IMR-90 (cell line): ENCODE data around the gene ZFAND6. TPM values are rescaled to one million over a fixed set of nuclear protein-coding genes. Genes with fewer than 3 reads are reported as not detected.

Experiments
- ATAC-seq: fragments of 200-7000 bp; cut with Tn5 transposase; 2 replicates; pipeline ENCODE4 v1.9.1; 2020; ENCODE audit warnings: low read depth, mild to moderate bottlenecking, moderate library complexity
- BruUV-seq: library from RNA; stranded (reverse); fragments of 400-500 nt; replicated peaks from 2 replicates; lab custom pipeline; 2021; lab: Mats Ljungman, UMichigan
- CTCF ChIA-PET: fragments of 300-600 bp; formaldehyde crosslinking; extraction: SDS; loops from one replicate; lab custom pipeline; 2021; ENCODE audit warnings: antibody characterized with exemption; lab: Yijun Ruan, JAX
- POLR2A ChIA-PET: fragments of 300-600 bp; sonication (Branson Sonifier 250); formaldehyde crosslinking; loops from one replicate; lab custom pipeline; 2022; ENCODE audit warnings: antibody characterized with exemption; ENCODE audit not compliant: unreplicated experiment; lab: Charles Lee
- DNase-seq: peaks from one replicate; pipeline ENCODE4 v3.0.0; 2013
- H2AFZ ChIP-seq: replicated peaks from 2 replicates; pipeline ENCODE3; 2013; ENCODE audit warnings: low read length, mild to moderate bottlenecking; ENCODE audit not compliant: poor library complexity
- H2AK5ac ChIP-seq: 2 replicates; pipeline ENCODE4 v1.6.1; 2013; ENCODE audit warnings: low read depth, low read length, inconsistent platforms
- H2AK9ac ChIP-seq: replicated peaks from 2 replicates; pipeline ENCODE3; 2013; ENCODE audit warnings: mild to moderate bottlenecking, low read depth, low read length, moderate library complexity; ENCODE audit not compliant: poor library complexity
- H2BK120ac ChIP-seq: 2 replicates; pipeline ENCODE4 v1.6.1; 2013; ENCODE audit warnings: low read depth, low read length, inconsistent platforms
- H2BK15ac ChIP-seq: 3 replicates; pipeline ENCODE4 v1.6.1; 2013; ENCODE audit warnings: low read depth, low read length, inconsistent platforms
- H2BK20ac ChIP-seq: 2 replicates; pipeline ENCODE4 v1.6.1; 2013; ENCODE audit warnings: low read depth, mild to moderate bottlenecking, inconsistent platforms, low read length, moderate library complexity
- H2BK5ac ChIP-seq: 2 replicates; pipeline ENCODE4 v1.6.1; 2013; ENCODE audit warnings: mild to moderate bottlenecking, low read depth, low read length, inconsistent platforms; ENCODE audit not compliant: poor library complexity, severe bottlenecking
- H3K14ac ChIP-seq: replicated peaks from 2 replicates; pipeline ENCODE4 v1.6.1; 2013; ENCODE audit warnings: low read depth, low read length, inconsistent platforms
- H3K18ac ChIP-seq: 2 replicates; pipeline ENCODE4 v1.6.1; 2013; ENCODE audit warnings: low read depth, low read length, control low read depth
- H3K23ac ChIP-seq: 2 replicates; pipeline ENCODE4 v1.6.1; 2013; ENCODE audit warnings: low read depth, low read length, inconsistent platforms
- H3K27ac ChIP-seq: 2 replicates; pipeline ENCODE4 v1.5.1; 2013; ENCODE audit warnings: mild to moderate bottlenecking, control low read depth, low read length; ENCODE audit not compliant: insufficient read depth
- H3K27me3 ChIP-seq: 2 replicates; pipeline ENCODE4 v1.6.1; 2013; ENCODE audit warnings: low read length; ENCODE audit not compliant: control insufficient read depth, insufficient read depth
- H3K36me3 ChIP-seq: 2 replicates; pipeline ENCODE4 v1.6.1; 2013; ENCODE audit warnings: low read length, mixed read lengths; ENCODE audit not compliant: control insufficient read depth, insufficient read depth
- H3K4ac ChIP-seq: 2 replicates; pipeline ENCODE4 v1.6.1; 2013; ENCODE audit warnings: low read depth, low read length, inconsistent platforms
- H3K4me1 ChIP-seq: 2 replicates; pipeline ENCODE4 v1.6.1; 2013; ENCODE audit warnings: low read length, mixed read lengths; ENCODE audit not compliant: control insufficient read depth, insufficient read depth
- H3K4me2 ChIP-seq: 2 replicates; pipeline ENCODE4 v1.6.1; 2013; ENCODE audit warnings: low read depth, mild to moderate bottlenecking, control low read depth, low read length, moderate library complexity
- H3K4me3 ChIP-seq: 2 replicates; pipeline ENCODE4 v1.5.1; 2013; ENCODE audit warnings: low read depth, mild to moderate bottlenecking, control low read depth, low read length, moderate library complexity; ENCODE audit not compliant: insufficient read depth
- H3K56ac ChIP-seq: 2 replicates; pipeline ENCODE4 v1.6.1; 2013; ENCODE audit warnings: low read length, inconsistent platforms; ENCODE audit not compliant: insufficient read depth; ENCODE audit errors: extremely low read depth
- H3K79me1 ChIP-seq, 2 experiments: 2 replicates each; pipeline ENCODE4 v1.6.1; 2013; ENCODE audit warnings: low read length in 2 of 2, inconsistent platforms in 1 of 2, low read depth in 1 of 2
- H3K9ac ChIP-seq: 2 replicates; pipeline ENCODE4 v1.6.1; 2013; ENCODE audit warnings: low read depth, low read length, control low read depth
- H3K9me1 ChIP-seq: 2 replicates; pipeline ENCODE4 v1.6.1; 2013; ENCODE audit warnings: low read length, inconsistent platforms; ENCODE audit not compliant: insufficient read depth
- H3K9me3 ChIP-seq: 2 replicates; pipeline ENCODE4 v1.6.1; 2013; ENCODE audit warnings: low read length; ENCODE audit not compliant: control insufficient read depth, insufficient read depth
- H4K20me1 ChIP-seq: 2 replicates; pipeline ENCODE4 v1.6.1; 2013; ENCODE audit warnings: low read length, inconsistent platforms; ENCODE audit not compliant: insufficient read depth
- H4K5ac ChIP-seq: 2 replicates; pipeline ENCODE4 v1.6.1; 2013; ENCODE audit warnings: mild to moderate bottlenecking, low read depth, low read length, control low read depth
- H4K8ac ChIP-seq, 2 experiments: 2 replicates each; pipeline ENCODE4 v1.6.1; 2013; ENCODE audit warnings: low read depth in 2 of 2, low read length in 2 of 2, control low read depth in 1 of 2, inconsistent platforms in 1 of 2
- H4K91ac ChIP-seq: 2 replicates; pipeline ENCODE4 v1.6.1; 2013; ENCODE audit warnings: low read depth, low read length, inconsistent platforms; ENCODE audit not compliant: insufficient read depth
- BHLHE40 ChIP-seq: fragments of 150-350 bp; IDR thresholded peaks from 2 replicates; pipeline ENCODE4 v1.6.1; 2016; ENCODE audit warnings: mild to moderate bottlenecking, low read depth, low read length
- CEBPB ChIP-seq: IDR thresholded peaks from 2 replicates; pipeline ENCODE4 v1.6.1; 2012; ENCODE audit warnings: low read depth, low read length, improper control_type of control experiment
- CHD1 ChIP-seq: IDR thresholded peaks from 2 replicates; pipeline ENCODE4 v1.6.1; 2012; ENCODE audit warnings: low read depth, low read length, improper control_type of control experiment
- CTCF ChIP-seq: conservative IDR thresholded peaks from 2 replicates; pipeline ENCODE4 v1.5.1; 2012; ENCODE audit warnings: mild to moderate bottlenecking, low read depth, low read length, improper control_type of control experiment
- ELK1 ChIP-seq: fragments of 150-350 bp; IDR thresholded peaks from 2 replicates; pipeline ENCODE4 v1.6.1; 2016; ENCODE audit warnings: low read depth, mild to moderate bottlenecking, low read length, moderate library complexity, borderline replicate concordance
- FOS ChIP-seq: fragments of 150-350 bp; IDR thresholded peaks from 2 replicates; pipeline ENCODE4 v1.6.1; 2016; ENCODE audit warnings: low read depth, low read length
- MAFK ChIP-seq: IDR thresholded peaks from 2 replicates; pipeline ENCODE4 v1.6.1; 2012; ENCODE audit warnings: low read depth, low read length, improper control_type of control experiment
- MAZ ChIP-seq: IDR thresholded peaks from 2 replicates; pipeline ENCODE4 v1.6.1; 2012; ENCODE audit warnings: low read depth, mild to moderate bottlenecking, low read length, improper control_type of control experiment, moderate library complexity, borderline replicate concordance
- MXI1 ChIP-seq: IDR thresholded peaks from 2 replicates; pipeline ENCODE4 v1.6.1; 2012; ENCODE audit warnings: low read depth, mild to moderate bottlenecking, low read length, moderate library complexity, borderline replicate concordance
- NFE2L2 ChIP-seq: fragments of 150-350 bp; IDR thresholded peaks from 2 replicates; pipeline ENCODE4 v1.6.1; 2016; ENCODE audit warnings: low read depth, mild to moderate bottlenecking, low read length
- POLR2A ChIP-seq: IDR thresholded peaks from 2 replicates; pipeline ENCODE4 v1.6.1; 2012; ENCODE audit warnings: mild to moderate bottlenecking, low read depth, low read length
- RAD21 ChIP-seq: IDR thresholded peaks from 2 replicates; pipeline ENCODE4 v1.6.1; 2012; ENCODE audit warnings: low read length, improper control_type of control experiment
- RCOR1 ChIP-seq: IDR thresholded peaks from 2 replicates; pipeline ENCODE4 v1.6.1; 2012; ENCODE audit warnings: mild to moderate bottlenecking, low read length, improper control_type of control experiment; ENCODE audit not compliant: insufficient replicate concordance
- RFX5 ChIP-seq: IDR thresholded peaks from 2 replicates; pipeline ENCODE4 v1.8.0; 2012; ENCODE audit warnings: low read depth, mild to moderate bottlenecking, low read length, moderate library complexity
- SMC3 ChIP-seq: fragments of 150-350 bp; IDR thresholded peaks from 2 replicates; pipeline ENCODE4 v1.6.1; 2016; ENCODE audit warnings: low read depth, mild to moderate bottlenecking, antibody characterized with exemption, low read length, moderate library complexity
- USF2 ChIP-seq: fragments of 150-350 bp; IDR thresholded peaks from 2 replicates; pipeline ENCODE4 v1.6.1; 2017; ENCODE audit warnings: mild to moderate bottlenecking, antibody characterized with exemption, low read length, low read depth
- WGBS, 2 experiments: methylation state at CpG; one replicate each; pipeline versions ENCODE4 v1.1.5 to v1.1.7; 2013; ENCODE audit warnings: missing lambda C conversion rate in 2 of 2; ENCODE audit not compliant: insufficient read length in 1 of 2; ENCODE audit errors: extremely low coverage in 2 of 2; 5-methylcytosine and 5-hydroxymethylcytosine counted together
- dilution Hi-C: fragments of 300-500 bp; cut with HindIII; formaldehyde crosslinking; loops from one replicate; pipeline ENCODE4 v1.14.3; 2018; ENCODE audit warnings: low sequenced_read_pairs; ENCODE audit not compliant: unreplicated experiment
- in situ Hi-C: fragments of 300-500 bp; cut with MboI; formaldehyde crosslinking; loops from 3 replicates; pipeline ENCODE4 v1.14.3; 2019; ENCODE audit warnings: low sequenced_read_pairs, inconsistent platforms, mixed read lengths
- intact Hi-C: fragments of 100-400 bp; cut with micrococcal nuclease; formaldehyde crosslinking; loops from 2 replicates; pipeline ENCODE4 v1.10.0; 2022
- polyA plus RNA-seq, 3 experiments: library from polyadenylated mRNA; depleted of rRNA; stranded (reverse); fragments of >200 nt; gene quantifications; 2 replicates each; pipeline ENCODE4 v1.2.3, GENCODE V29; 2012; ENCODE audit warnings: low replicate concordance in 1 of 3
- total RNA-seq: library from RNA; depleted of rRNA; stranded (reverse); fragments of >200 nt; gene quantifications from 2 replicates; pipeline ENCODE4 v1.2.3, GENCODE V29; 2012

ZFAND6 gene
- total and polyA plus RNA-seq, 2 of the 4 experiments (the other 2 are of a cell fraction) = 77.5 to 96.4 TPM

GRCh38 chr15:80090041-80090440 lies 30.6 kb downstream of the ZFAND6 start:
- no peak overlapping the region for H3K27ac ChIP-seq
- H3K4me2 ChIP-seq = no peak overlapping the region
- no peak overlapping the region for H2BK120ac ChIP-seq
- WGBS, 2 experiments = no CpG with 5 or more reads among the region's 1 CpG
- peaks cover 35 to 66% of the 10 kb centered on the region in 2 experiments for H3K79me1 ChIP-seq
- no peak overlapping the region for H2BK5ac ChIP-seq
- no peak for ATAC-seq
- in situ Hi-C loops (no loop called here), dilution Hi-C loops (no loop called here), intact Hi-C loops (no loop called here)
- H4K5ac ChIP-seq = no peak overlapping the region
- no peak overlapping the region for H3K23ac ChIP-seq
- no peak overlapping the region for H2AFZ ChIP-seq
- H2AK5ac ChIP-seq = no peak overlapping the region
- POLR2A ChIA-PET = no interaction called here
- no peak overlapping the region for H3K56ac ChIP-seq
- no peak overlapping the region for H3K4ac ChIP-seq
- no peak overlapping the region for H3K14ac ChIP-seq
- no peak for DNase-seq
- no peak overlapping the region for H3K4me3 ChIP-seq
- no TSS peak for BruUV-seq
- H3K18ac ChIP-seq = no peak overlapping the region
- TF ChIP-seq CHD1 (no peak), MAZ (no peak), ELK1 (no peak), POLR2A (no peak), SMC3 (no peak), CTCF (no peak), MAFK (no peak), RAD21 (no peak), MXI1 (no peak), FOS (no peak), RFX5 (no peak), NFE2L2 (no peak), USF2 (no peak), BHLHE40 (no peak), CEBPB (no peak), RCOR1 (no peak)
- H2AK9ac ChIP-seq = no peak overlapping the region
- H3K4me1 ChIP-seq = peaks cover 1% of the 10 kb centered on the region; the same call in 1 of the 2 replicates
- H3K36me3 ChIP-seq = peaks cover 1% of the 10 kb centered on the region; the same call in 1 of the 2 replicates
- H4K20me1 ChIP-seq = peaks cover 47% of the 10 kb centered on the region
- H2BK15ac ChIP-seq = no peak overlapping the region
- H3K9me1 ChIP-seq = peaks cover 2% of the 10 kb centered on the region
- H3K27me3 ChIP-seq = no peaks in the 10 kb centered on the region
- no peak overlapping the region for H2BK20ac ChIP-seq
- H4K91ac ChIP-seq = no peak overlapping the region
- H4K8ac ChIP-seq = no peak overlapping the region
- H3K9ac ChIP-seq = no peak overlapping the region
- CTCF ChIA-PET = interaction anchor here (0.6 to 1.1 kb wide), 2 partner anchors 15 to 67 kb away, joined by 3 read pairs; no protein-coding TSS in a partner anchor
- H3K9me3 ChIP-seq = no peaks in the 10 kb centered on the region
